Neuronal stem cell (in vitro differentiated cells): ENCODE results near the gene ARHGAP31.

ENCODE experiments used
- DNase-seq: peaks from one replicate; pipeline ENCODE4 v3.0.0-alpha.2; 2013; ENCODE audit warnings: low spot score
- H2AFZ ChIP-seq: one replicate; pipeline ENCODE4 v1.6.1; 2013; ENCODE audit warnings: mild to moderate bottlenecking, low read length, inconsistent platforms
- H2AK5ac ChIP-seq: 2 replicates; pipeline ENCODE4 v1.6.1; 2013; ENCODE audit warnings: low read depth, mild to moderate bottlenecking, inconsistent platforms, low read length, moderate library complexity, mixed read lengths
- H2BK120ac ChIP-seq: 2 replicates; pipeline ENCODE4 v1.6.1; 2013; ENCODE audit warnings: low read depth, mild to moderate bottlenecking, inconsistent platforms, low read length, moderate library complexity, mixed read lengths
- H2BK12ac ChIP-seq: one replicate; pipeline ENCODE4 v1.6.1; 2013; ENCODE audit warnings: low read length, inconsistent platforms
- H2BK15ac ChIP-seq: 2 replicates; pipeline ENCODE4 v1.6.1; 2013; ENCODE audit warnings: mild to moderate bottlenecking, low read length, inconsistent platforms, mixed read lengths
- H2BK5ac ChIP-seq: one replicate; pipeline ENCODE4 v1.6.1; 2013; ENCODE audit warnings: inconsistent platforms, mild to moderate bottlenecking, low read length, moderate library complexity
- H3K14ac ChIP-seq: one replicate; pipeline ENCODE4 v1.6.1; 2013; ENCODE audit warnings: low read length, inconsistent platforms
- H3K18ac ChIP-seq: 2 replicates; pipeline ENCODE4 v1.6.1; 2013; ENCODE audit warnings: low read length, inconsistent platforms
- H3K23ac ChIP-seq: 2 replicates; pipeline ENCODE4 v1.6.1; 2013; ENCODE audit warnings: low read depth, mild to moderate bottlenecking, mixed read lengths, low read length, inconsistent platforms; ENCODE audit not compliant: poor library complexity
- H3K27ac ChIP-seq: replicated peaks from 3 replicates; pipeline ENCODE4 v1.5.1; 2013; ENCODE audit warnings: low read length, inconsistent platforms
- H3K27me3 ChIP-seq, 3 experiments: 2 replicates each; pipeline ENCODE4 v1.6.1; 2013; ENCODE audit warnings: low read length in 3 of 3, mild to moderate bottlenecking in 2 of 3, inconsistent platforms in 1 of 3, low read depth in 1 of 3, mixed read lengths in 1 of 3, moderate library complexity in 1 of 3; ENCODE audit not compliant: control insufficient read depth in 3 of 3, insufficient read depth in 3 of 3
- H3K36me3 ChIP-seq, 2 donors: replicated peaks in 1 of 2; 2 replicates each; pipeline ENCODE4 v1.6.1; 2013; ENCODE audit warnings: low read length in 2 of 2; ENCODE audit not compliant: control insufficient read depth in 2 of 2, insufficient read depth in 2 of 2
- H3K4ac ChIP-seq: 2 replicates; pipeline ENCODE4 v1.6.1; 2013; ENCODE audit warnings: inconsistent platforms, mild to moderate bottlenecking, low read length, moderate library complexity
- H3K4me1 ChIP-seq, 2 donors: 1 replicate in 1 of 2; 2 replicates in 1 of 2; pipeline ENCODE4 v1.6.1; 2013; ENCODE audit warnings: low read length in 2 of 2, low read depth in 1 of 2; ENCODE audit not compliant: control insufficient read depth in 2 of 2, insufficient read depth in 1 of 2
- H3K4me2 ChIP-seq: one replicate; pipeline ENCODE4 v1.6.1; 2013; ENCODE audit warnings: mild to moderate bottlenecking, low read length, inconsistent platforms; ENCODE audit not compliant: insufficient read depth, poor library complexity, severe bottlenecking
- H3K4me3 ChIP-seq, 2 donors: 2 replicates each; pipeline ENCODE4 v1.5.1; 2013; ENCODE audit warnings: low read length in 2 of 2, mild to moderate bottlenecking in 2 of 2, inconsistent platforms in 1 of 2, moderate library complexity in 1 of 2
- H3K79me1 ChIP-seq: one replicate; pipeline ENCODE4 v1.6.1; 2013; ENCODE audit warnings: low read depth, mild to moderate bottlenecking, inconsistent platforms, low read length, moderate library complexity
- H3K9ac ChIP-seq: one replicate; pipeline ENCODE4 v1.6.1; 2013; ENCODE audit warnings: mild to moderate bottlenecking, low read depth, low read length, inconsistent platforms; ENCODE audit not compliant: poor library complexity
- H3K9me3 ChIP-seq, 2 donors: replicated peaks in 1 of 2; 2 replicates each; pipeline versions ENCODE3 to v1.6.1; 2013; ENCODE audit warnings: low read length in 2 of 2, mild to moderate bottlenecking in 2 of 2, inconsistent platforms in 1 of 2, low read depth in 1 of 2, mixed read lengths in 1 of 2, moderate library complexity in 1 of 2; ENCODE audit not compliant: control insufficient read depth in 2 of 2, insufficient read depth in 1 of 2
- H4K8ac ChIP-seq: one replicate; pipeline ENCODE4 v1.6.1; 2013; ENCODE audit warnings: low read depth, mild to moderate bottlenecking, inconsistent platforms, low read length, moderate library complexity
- H4K91ac ChIP-seq: one replicate; pipeline ENCODE4 v1.6.1; 2013; ENCODE audit warnings: low read length, low read depth, mild to moderate bottlenecking, inconsistent platforms; ENCODE audit not compliant: poor library complexity
- WGBS, 2 donors: extraction: QIAGEN DNeasy Blood & Tissue Kit; methylation state at CpG; one replicate each; pipeline ENCODE4 v1.1.7; 2013; ENCODE audit warnings: missing lambda C conversion rate in 2 of 2, mixed read lengths in 1 of 2; ENCODE audit not compliant: insufficient read length in 2 of 2, insufficient replicate concordance in 1 of 2; ENCODE audit errors: extremely low coverage in 2 of 2; 5-methylcytosine and 5-hydroxymethylcytosine counted together

ARHGAP31 gene

DNA sequence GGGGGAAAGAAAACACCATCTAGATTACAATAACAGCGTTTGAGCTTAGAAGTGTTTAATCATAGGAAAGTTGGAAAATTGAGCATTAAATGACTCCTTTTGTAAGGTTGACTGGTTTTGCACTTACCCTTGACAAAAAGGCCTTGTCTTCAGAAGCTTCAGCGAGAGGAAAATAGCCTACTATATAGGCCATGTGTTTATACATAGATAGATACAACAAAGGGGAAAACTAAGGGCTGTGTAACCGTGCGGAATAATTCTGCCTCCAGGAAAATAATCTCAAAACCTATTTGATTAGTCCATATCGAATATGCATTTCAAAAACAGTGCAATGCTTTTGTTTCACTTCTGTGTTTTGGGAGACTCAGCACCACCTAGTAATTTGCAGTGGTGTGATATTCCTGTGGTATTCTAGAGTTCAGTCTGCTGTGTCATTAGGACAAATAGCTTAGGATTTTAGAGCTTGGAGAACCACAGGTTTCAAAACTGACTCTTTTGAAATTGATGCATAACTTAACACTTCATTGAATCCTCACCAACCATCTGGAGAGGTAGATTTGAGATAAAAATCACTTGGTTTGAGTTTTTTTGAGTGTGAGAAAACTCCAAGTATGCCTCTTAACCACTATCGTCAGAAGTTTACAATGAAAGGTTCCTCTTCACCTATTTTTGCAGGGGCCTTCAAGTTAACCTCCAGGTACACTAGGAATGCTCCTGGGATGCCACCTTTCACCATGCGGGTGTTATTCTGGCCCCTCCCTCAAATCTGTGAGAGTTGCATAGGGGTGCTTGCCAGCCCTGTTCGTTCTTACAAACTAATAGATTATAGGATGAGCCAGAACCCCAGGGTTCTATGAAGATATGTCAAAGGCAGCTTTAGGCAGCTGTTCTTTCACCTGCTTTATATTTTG lies 1.9 kb downstream of the ARHGAP31 start:
- H3K36me3 ChIP-seq, result no peaks in the 10 kb centered on the region
- H3K27ac ChIP-seq, result no peak overlapping the region
- peaks cover 0 to 16% (median 14%) of the 10 kb centered on the region in 3 experiments for H3K27me3 ChIP-seq
- H2BK15ac ChIP-seq, result no peak overlapping the region
- H2AK5ac ChIP-seq, result no peak overlapping the region
- H3K14ac ChIP-seq, result no peak overlapping the region
- no peak overlapping the region for H3K18ac ChIP-seq
- H3K4me2 ChIP-seq, result no peak overlapping the region
- no peak overlapping the region for H2BK120ac ChIP-seq
- H2BK12ac ChIP-seq, result no peak overlapping the region
- DNase-seq, result no peak
- H3K4me3 ChIP-seq, result peak overlapping the region in 1 of 2 donors; percentile 57
- H2AFZ ChIP-seq, result peak overlapping the region; percentile 95
- no peak overlapping the region for H3K4ac ChIP-seq
- H4K91ac ChIP-seq, result no peak overlapping the region
- no peak overlapping the region for H4K8ac ChIP-seq
- no peak overlapping the region for H3K23ac ChIP-seq
- no peak overlapping the region for H2BK5ac ChIP-seq
- no peak overlapping the region for H3K9ac ChIP-seq
- peaks cover 4 to 11% of the 10 kb centered on the region in 2 donors for H3K4me1 ChIP-seq
- H3K79me1 ChIP-seq, result no peaks in the 10 kb centered on the region
- no CpG with 5 or more reads among the region's 8 CpGs for WGBS, 2 donors
- H3K9me3 ChIP-seq, result no peaks in the 10 kb centered on the region

GRCh38 chr3:119296727-119297122 lies 2.5 kb downstream of the ARHGAP31 start:
- no peak overlapping the region for H2AFZ ChIP-seq
- H3K4me3 ChIP-seq, result no peak overlapping the region
- H4K8ac ChIP-seq, result no peak overlapping the region
- H2AK5ac ChIP-seq, result no peak overlapping the region
- H4K91ac ChIP-seq, result no peak overlapping the region
- no peaks in the 10 kb centered on the region for H3K9me3 ChIP-seq
- H3K14ac ChIP-seq, result no peak overlapping the region
- H3K18ac ChIP-seq, result no peak overlapping the region
- H3K4me2 ChIP-seq, result no peak overlapping the region
- H3K27me3 ChIP-seq, result peaks cover 0 to 14% (median 12%) of the 10 kb centered on the region in 3 experiments
- H2BK12ac ChIP-seq, result no peak overlapping the region
- no peaks in the 10 kb centered on the region for H3K36me3 ChIP-seq
- H2BK5ac ChIP-seq, result no peak overlapping the region
- no peak overlapping the region for H3K23ac ChIP-seq
- H3K4me1 ChIP-seq, result peaks cover 4 to 11% of the 10 kb centered on the region in 2 donors
- H3K4ac ChIP-seq, result no peak overlapping the region
- H3K79me1 ChIP-seq, result no peaks in the 10 kb centered on the region
- H2BK120ac ChIP-seq, result no peak overlapping the region
- DNase-seq, result no peak
- no peak overlapping the region for H3K9ac ChIP-seq
- no CpG with 5 or more reads among the region's 4 CpGs for WGBS, 2 donors
- no peak overlapping the region for H3K27ac ChIP-seq
- no peak overlapping the region for H2BK15ac ChIP-seq

GRCh38 chr3:119297169-119297568 lies 3.0 kb downstream of the ARHGAP31 start:
- no peak for DNase-seq
- Histone ChIP-seq H3K27ac (no peak overlapping the region), H3K27me3 (peaks cover 0 to 14% (median 11%) of the 10 kb centered on the region in 3 experiments)

DNA sequence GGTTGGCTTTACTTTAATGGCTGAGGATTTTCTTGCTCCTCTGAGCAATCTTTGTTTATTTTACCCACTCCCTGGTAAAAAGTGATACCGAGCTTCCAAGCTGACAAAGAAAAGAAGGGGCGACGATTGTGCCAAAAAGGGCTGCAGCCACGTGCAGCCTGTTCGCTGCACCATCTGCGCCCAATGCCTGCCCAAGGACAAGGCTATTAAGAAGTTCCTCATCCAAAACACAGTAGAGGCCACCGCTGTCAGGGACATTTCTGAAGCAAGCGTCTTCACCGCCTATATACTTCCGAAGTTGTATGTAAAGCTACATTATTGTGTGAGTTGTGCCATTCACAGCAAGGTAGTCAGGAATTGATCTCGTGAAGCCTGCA lies 4.4 kb downstream of the ARHGAP31 start:
- Histone ChIP-seq H2BK15ac (no peak overlapping the region), H3K9me3 (no peaks in the 10 kb centered on the region), H4K91ac (no peak overlapping the region), H2BK12ac (no peak overlapping the region), H3K4me1 (peaks cover 3 to 8% of the 10 kb centered on the region in 2 donors), H2BK120ac (no peak overlapping the region), H3K4ac (no peak overlapping the region), H3K27me3 (peaks cover 0 to 14% (median 0%) of the 10 kb centered on the region in 3 experiments), H3K14ac (no peak overlapping the region), H3K4me2 (no peak overlapping the region), H3K36me3 (no peaks in the 10 kb centered on the region), H2AK5ac (no peak overlapping the region), H3K79me1 (no peaks in the 10 kb centered on the region), H2BK5ac (no peak overlapping the region), H2AFZ (no peak overlapping the region), H3K4me3 (no peak overlapping the region), H3K27ac (no peak overlapping the region), H3K23ac (no peak overlapping the region), H4K8ac (no peak overlapping the region), H3K18ac (peak overlapping the region; percentile 9), H3K9ac (no peak overlapping the region)
- DNase-seq, result no peak
- WGBS, 2 donors, result no CpG with 5 or more reads among the region's 11 CpGs

More at GRCh38 chr3:119297169-119297568, 3.0 kb downstream of the ARHGAP31 start:
- no peak overlapping the region for H2BK12ac ChIP-seq
- H2AK5ac ChIP-seq, result no peak overlapping the region
- H3K79me1 ChIP-seq, result no peaks in the 10 kb centered on the region
- H3K9me3 ChIP-seq, result no peaks in the 10 kb centered on the region
- no peak overlapping the region for H3K23ac ChIP-seq
- no peak overlapping the region for H3K4me2 ChIP-seq
- H3K4me1 ChIP-seq, result peaks cover 4 to 11% of the 10 kb centered on the region in 2 donors
- H4K91ac ChIP-seq, result no peak overlapping the region
- H3K14ac ChIP-seq, result no peak overlapping the region
- no peaks in the 10 kb centered on the region for H3K36me3 ChIP-seq
- no peak overlapping the region for H3K4me3 ChIP-seq
- H3K18ac ChIP-seq, result no peak overlapping the region
- no peak overlapping the region for H4K8ac ChIP-seq
- H2AFZ ChIP-seq, result no peak overlapping the region
- no peak overlapping the region for H3K4ac ChIP-seq
- no peak overlapping the region for H3K9ac ChIP-seq
- no peak overlapping the region for H2BK15ac ChIP-seq
- H2BK120ac ChIP-seq, result no peak overlapping the region
- H2BK5ac ChIP-seq, result no peak overlapping the region
